Glutamatergic neuron (in vitro differentiated cells): ENCODE results near the gene GLYR1. TPM values are rescaled to one million over a fixed set of nuclear protein-coding genes. Genes with fewer than 3 reads are reported as not detected.

Source experiments
- DNase-seq: peaks from one replicate; pipeline ENCODE4 v3.0.0; 2022
- H3K27ac Mint-ChIP-seq: one replicate; pipeline ENCODE4 v1.8.0; 2020; ENCODE audit warnings: mild to moderate bottlenecking, mixed read lengths, inconsistent platforms; ENCODE audit not compliant: unreplicated experiment
- H3K27me3 Mint-ChIP-seq: one replicate; pipeline ENCODE4 v1.8.0; 2020; ENCODE audit warnings: mild to moderate bottlenecking, moderate library complexity, mixed read lengths, inconsistent platforms; ENCODE audit not compliant: unreplicated experiment
- H3K36me3 Mint-ChIP-seq: one replicate; pipeline ENCODE4 v1.8.0; 2020; ENCODE audit warnings: mild to moderate bottlenecking, mixed read lengths, inconsistent platforms; ENCODE audit not compliant: unreplicated experiment
- H3K4me1 Mint-ChIP-seq: one replicate; pipeline ENCODE4 v1.8.0; 2020; ENCODE audit warnings: mild to moderate bottlenecking, low read depth, mixed read lengths, inconsistent platforms; ENCODE audit not compliant: unreplicated experiment
- H3K4me3 Mint-ChIP-seq: one replicate; pipeline ENCODE4 v1.8.0; 2020; ENCODE audit warnings: mild to moderate bottlenecking, mixed read lengths, inconsistent platforms; ENCODE audit not compliant: unreplicated experiment
- H3K9me3 Mint-ChIP-seq: one replicate; pipeline ENCODE4 v1.8.0; 2020; ENCODE audit warnings: mild to moderate bottlenecking, moderate library complexity, mixed read lengths, inconsistent platforms; ENCODE audit not compliant: unreplicated experiment
- total RNA-seq: library from RNA; stranded (reverse); fragmentation: NEBNext Ultra II Directional; extraction: Animal tissue kit (Norgen Biotek cat#: 25700); gene quantifications from one replicate; pipeline ENCODE4 v1.2.1, GENCODE V29; 2021; ENCODE audit not compliant: unreplicated experiment
- TF ChIP-seq, protein P1 (sequence below): fragments of 200-600 bp; sonication (generic); IDR thresholded peaks from one replicate; pipeline ENCODE4 v1.5.0; 2021; ENCODE audit not compliant: partially characterized antibody, unreplicated experiment

The GLYR1 gene
- total RNA-seq, 1 donor from 2014 or later, result 133 TPM

DNA sequence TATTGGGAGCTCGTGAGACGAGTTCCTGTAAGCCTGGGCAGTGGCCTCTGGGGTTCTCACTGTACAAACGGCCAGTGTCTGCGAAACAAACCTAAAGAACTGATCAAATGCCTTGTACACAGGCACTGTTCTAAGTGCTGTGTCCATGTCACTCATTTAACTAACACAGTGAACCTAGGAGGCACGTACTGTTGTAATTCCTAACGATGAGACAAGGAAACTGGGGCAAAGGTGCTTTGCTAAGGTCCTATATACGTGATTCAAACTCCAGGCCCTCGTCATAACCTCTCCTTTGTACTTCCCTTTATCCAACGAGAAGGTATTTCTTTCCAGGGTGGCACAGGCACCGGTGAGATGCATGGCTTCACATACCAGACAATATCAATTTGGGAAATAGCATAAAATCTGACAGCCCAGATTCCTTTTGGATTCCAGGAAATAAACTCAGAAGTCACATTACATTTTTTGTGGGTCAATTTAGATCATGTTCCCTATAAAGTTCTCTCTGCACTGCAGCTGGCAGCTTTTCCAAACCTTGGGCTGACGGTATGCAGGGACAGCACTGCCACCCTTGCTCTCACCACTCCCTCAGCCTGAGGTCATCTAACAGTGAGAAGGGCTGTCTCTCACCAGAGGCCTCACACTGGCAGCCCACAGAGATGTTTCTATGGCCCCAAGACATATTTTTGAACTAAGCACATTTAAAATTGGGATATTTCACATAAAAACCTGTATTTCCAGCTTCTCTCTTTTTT is 18.3 kb downstream of the GLYR1 start:
- Mint-ChIP-seq H3K36me3 (peaks cover 4% of the 10 kb centered on the region), H3K27me3 (no peaks in the 10 kb centered on the region), H3K4me1 (no peaks in the 10 kb centered on the region), H3K9me3 (no peaks in the 10 kb centered on the region), H3K27ac (no peak overlapping the region), H3K4me3 (no peak overlapping the region)
- TF ChIP-seq, protein P1, sequence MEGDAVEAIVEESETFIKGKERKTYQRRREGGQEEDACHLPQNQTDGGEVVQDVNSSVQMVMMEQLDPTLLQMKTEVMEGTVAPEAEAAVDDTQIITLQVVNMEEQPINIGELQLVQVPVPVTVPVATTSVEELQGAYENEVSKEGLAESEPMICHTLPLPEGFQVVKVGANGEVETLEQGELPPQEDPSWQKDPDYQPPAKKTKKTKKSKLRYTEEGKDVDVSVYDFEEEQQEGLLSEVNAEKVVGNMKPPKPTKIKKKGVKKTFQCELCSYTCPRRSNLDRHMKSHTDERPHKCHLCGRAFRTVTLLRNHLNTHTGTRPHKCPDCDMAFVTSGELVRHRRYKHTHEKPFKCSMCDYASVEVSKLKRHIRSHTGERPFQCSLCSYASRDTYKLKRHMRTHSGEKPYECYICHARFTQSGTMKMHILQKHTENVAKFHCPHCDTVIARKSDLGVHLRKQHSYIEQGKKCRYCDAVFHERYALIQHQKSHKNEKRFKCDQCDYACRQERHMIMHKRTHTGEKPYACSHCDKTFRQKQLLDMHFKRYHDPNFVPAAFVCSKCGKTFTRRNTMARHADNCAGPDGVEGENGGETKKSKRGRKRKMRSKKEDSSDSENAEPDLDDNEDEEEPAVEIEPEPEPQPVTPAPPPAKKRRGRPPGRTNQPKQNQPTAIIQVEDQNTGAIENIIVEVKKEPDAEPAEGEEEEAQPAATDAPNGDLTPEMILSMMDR, result no peak
- no peak for DNase-seq

DNA sequence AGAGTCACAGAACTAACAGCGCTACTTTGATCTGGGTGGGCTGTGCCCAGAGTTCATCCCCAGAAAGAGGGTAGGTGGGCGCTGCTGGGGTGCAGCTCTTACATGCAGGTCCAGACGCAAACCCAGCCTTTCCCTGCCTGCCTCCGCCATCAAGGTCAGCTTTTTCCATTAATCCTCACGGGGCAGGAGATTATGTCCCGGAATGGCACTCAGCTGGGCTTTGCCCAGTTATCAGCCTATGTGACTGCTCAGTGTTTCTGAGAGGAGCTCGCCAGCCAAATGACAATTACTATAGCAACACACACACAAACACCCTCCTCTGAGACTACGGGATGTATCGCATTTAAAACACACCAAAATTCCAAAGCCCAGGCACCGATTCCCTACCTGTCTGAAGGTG is 20.1 kb downstream of the GLYR1 start:
- Mint-ChIP-seq H3K4me1 (no peaks in the 10 kb centered on the region), H3K27ac (no peak overlapping the region), H3K36me3 (peaks cover 8% of the 10 kb centered on the region), H3K4me3 (no peak overlapping the region), H3K9me3 (no peaks in the 10 kb centered on the region), H3K27me3 (no peaks in the 10 kb centered on the region)
- DNase-seq, result no peak
- TF ChIP-seq, protein P1, result no peak

DNA sequence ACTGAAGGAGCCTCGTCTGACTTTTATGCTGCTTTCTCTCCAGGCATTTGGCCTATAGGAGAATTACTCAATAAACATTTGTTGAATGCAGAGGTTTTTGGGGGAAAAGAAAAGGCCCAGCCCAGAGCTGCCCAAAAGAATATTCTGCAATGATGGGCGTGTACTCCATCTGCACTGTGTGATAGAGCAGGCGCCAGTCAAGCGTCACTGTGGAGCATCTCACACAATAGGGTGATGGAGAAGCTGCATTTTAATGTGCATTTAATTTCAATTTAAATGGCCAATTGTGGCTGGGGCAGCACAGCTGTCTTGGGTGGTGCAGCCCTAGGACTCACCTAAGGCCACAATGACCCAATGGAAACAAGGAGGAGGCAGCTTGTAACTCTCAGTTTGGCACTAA is 20.6 kb downstream of the GLYR1 start:
- no peaks in the 10 kb centered on the region for H3K9me3 Mint-ChIP-seq
- TF ChIP-seq, protein P1, result no peak
- DNase-seq, result no peak
- no peaks in the 10 kb centered on the region for H3K4me1 Mint-ChIP-seq
- no peak overlapping the region for H3K4me3 Mint-ChIP-seq
- no peak overlapping the region for H3K27ac Mint-ChIP-seq
- H3K36me3 Mint-ChIP-seq, result peaks cover 8% of the 10 kb centered on the region
- no peaks in the 10 kb centered on the region for H3K27me3 Mint-ChIP-seq

DNA sequence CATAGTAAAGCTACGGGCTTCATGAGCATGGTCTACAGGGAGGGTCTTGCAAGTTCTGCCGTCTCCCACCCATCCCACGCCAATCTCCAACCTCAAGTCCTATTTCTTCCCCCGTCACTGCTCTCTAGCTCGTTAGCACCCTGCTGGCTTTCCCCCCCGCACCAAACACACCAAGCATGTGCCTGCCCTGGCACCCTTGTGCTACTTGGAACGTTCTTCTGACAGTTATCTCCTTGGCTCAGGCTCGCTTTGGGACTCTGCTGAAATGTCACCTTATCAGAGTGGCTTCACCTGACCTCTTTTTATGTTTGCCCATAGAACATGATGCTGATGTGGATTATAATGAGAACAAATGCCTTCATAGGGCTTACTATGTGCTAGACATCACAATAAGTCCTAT is 21.9 kb downstream of the GLYR1 start:
- no peaks in the 10 kb centered on the region for H3K27me3 Mint-ChIP-seq
- TF ChIP-seq, protein P1, result no peak
- H3K4me3 Mint-ChIP-seq, result no peak overlapping the region
- no peak for DNase-seq
- H3K27ac Mint-ChIP-seq, result no peak overlapping the region
- H3K4me1 Mint-ChIP-seq, result no peaks in the 10 kb centered on the region
- H3K9me3 Mint-ChIP-seq, result no peaks in the 10 kb centered on the region
- peaks cover 5% of the 10 kb centered on the region for H3K36me3 Mint-ChIP-seq

DNA sequence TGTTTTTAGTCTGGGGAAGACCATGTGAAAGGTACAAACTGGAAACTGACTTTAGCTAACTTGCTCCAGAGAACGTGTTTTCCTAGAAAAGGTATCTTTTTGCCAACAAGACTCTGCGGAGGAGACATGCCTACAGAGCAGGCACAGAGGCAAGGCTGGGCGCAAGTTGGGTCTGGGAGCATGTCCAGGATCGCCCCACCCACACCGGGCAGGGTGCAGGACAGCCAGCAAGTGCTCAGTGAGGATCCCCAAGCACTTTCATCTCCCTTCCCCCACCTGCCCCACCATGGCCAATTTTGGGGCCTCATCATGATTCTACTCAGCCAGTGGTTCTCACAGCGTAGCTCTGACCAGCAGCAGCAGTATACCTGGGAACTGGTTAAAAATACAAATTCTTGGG is 26.4 kb downstream of the GLYR1 start:
- TF ChIP-seq, protein P1, result no peak
- no peak overlapping the region for H3K27ac Mint-ChIP-seq
- H3K27me3 Mint-ChIP-seq, result peaks cover 3% of the 10 kb centered on the region
- H3K4me3 Mint-ChIP-seq, result no peak overlapping the region
- peaks cover 5% of the 10 kb centered on the region for H3K36me3 Mint-ChIP-seq
- no peak for DNase-seq
- H3K9me3 Mint-ChIP-seq, result peaks cover 2% of the 10 kb centered on the region
- H3K4me1 Mint-ChIP-seq, result no peaks in the 10 kb centered on the region
